Stimulated activated CD4-positive, alpha-beta T cell treated with anti-CD3 and anti-CD28 coated beads, Interleukin-1b, Interleukin-23, amount 100 ng/mL, for 48 hours (primary cell): Measurements from ENCODE around the gene LIMD2.

ENCODE experiments used
- DNase-seq: peaks from one replicate; pipeline ENCODE4 v3.0.0-alpha.2; 2020

The LIMD2 gene

GRCh38 chr17:63679214-63679613 lies 20.7 kb downstream of the LIMD2 start:
- DNase-seq = no peak

GRCh38 chr17:63676584-63676983 lies 23.3 kb downstream of the LIMD2 start:
- no peak for DNase-seq

GRCh38 chr17:63675607-63676546 lies 24.0 kb downstream of the LIMD2 start:
- no peak for DNase-seq

- no peak for DNase-seq
These were observed 24.7 kb downstream of the LIMD2 start for GRCh38 chr17:63675231-63675606.

- no peak for DNase-seq
These were observed 27.1 kb downstream of the LIMD2 start for GRCh38 chr17:63672856-63673255.

- no peak for DNase-seq
These were observed 34.3 kb downstream of the LIMD2 start for GRCh38 chr17:63665527-63666214.

- no peak for DNase-seq
These were observed 40.1 kb downstream of the LIMD2 start for GRCh38 chr17:63659850-63660249.

GRCh38 chr17:63658366-63658765 lies 41.6 kb downstream of the LIMD2 start:
- no peak for DNase-seq

- no peak for DNase-seq
These were observed 42.1 kb downstream of the LIMD2 start for GRCh38 chr17:63657786-63658185.

- no peak for DNase-seq
These were observed 46.9 kb downstream of the LIMD2 start for GRCh38 chr17:63653050-63653449.

- no peak for DNase-seq
These were observed 47.8 kb downstream of the LIMD2 start for GRCh38 chr17:63652106-63652505.

GRCh38 chr17:63649813-63650212 lies 50.1 kb downstream of the LIMD2 start:
- no peak for DNase-seq

- no peak for DNase-seq
These were observed 52.0 kb downstream of the LIMD2 start for GRCh38 chr17:63647936-63648335.

- no peak for DNase-seq
These were observed 52.7 kb downstream of the LIMD2 start for GRCh38 chr17:63647065-63647725.

- DNase-seq = no peak
These were observed 53.5 kb downstream of the LIMD2 start for GRCh38 chr17:63646488-63646806.
